Osteocyte (in vitro differentiated cells): Measurements from ENCODE around the gene PRDM15. TPM values are rescaled to one million over a fixed set of nuclear protein-coding genes. Genes with fewer than 3 reads are reported as not detected.

Source experiments
- DNase-seq: peaks from one replicate; pipeline ENCODE4 v3.0.0; 2021; ENCODE audit warnings: mixed read lengths; ENCODE audit not compliant: unreplicated experiment; ENCODE audit errors: extremely low spot score
- H3K27ac Mint-ChIP-seq: one replicate; pipeline ENCODE4 v1.8.0; 2021; ENCODE audit warnings: mild to moderate bottlenecking, mixed read lengths; ENCODE audit not compliant: unreplicated experiment
- H3K27me3 Mint-ChIP-seq: one replicate; pipeline ENCODE4 v1.8.0; 2021; ENCODE audit warnings: mixed read lengths; ENCODE audit not compliant: unreplicated experiment
- H3K36me3 Mint-ChIP-seq: one replicate; pipeline ENCODE4 v1.8.0; 2021; ENCODE audit warnings: mixed read lengths; ENCODE audit not compliant: unreplicated experiment
- H3K4me1 Mint-ChIP-seq: one replicate; pipeline ENCODE4 v1.8.0; 2021; ENCODE audit warnings: mixed read lengths; ENCODE audit not compliant: unreplicated experiment
- H3K4me3 Mint-ChIP-seq: one replicate; pipeline ENCODE4 v1.8.0; 2021; ENCODE audit warnings: mild to moderate bottlenecking, moderate library complexity, mixed read lengths; ENCODE audit not compliant: unreplicated experiment
- H3K9me3 Mint-ChIP-seq: one replicate; pipeline ENCODE4 v1.8.0; 2021; ENCODE audit warnings: mixed read lengths; ENCODE audit not compliant: unreplicated experiment
- total RNA-seq: library from RNA; stranded (reverse); gene quantifications from 2 replicates; pipeline ENCODE4 v1.2.1, GENCODE V29; 2021
- TF ChIP-seq, protein P1 (sequence below): fragments of 200-600 bp; sonication (generic); IDR thresholded peaks from 2 replicates; pipeline ENCODE4 v1.5.0; 2021; ENCODE audit warnings: antibody characterized with exemption, mild to moderate bottlenecking, moderate library complexity

The PRDM15 gene
- total RNA-seq, 1 donor from 2014 or later: 11.4 TPM

DNA sequence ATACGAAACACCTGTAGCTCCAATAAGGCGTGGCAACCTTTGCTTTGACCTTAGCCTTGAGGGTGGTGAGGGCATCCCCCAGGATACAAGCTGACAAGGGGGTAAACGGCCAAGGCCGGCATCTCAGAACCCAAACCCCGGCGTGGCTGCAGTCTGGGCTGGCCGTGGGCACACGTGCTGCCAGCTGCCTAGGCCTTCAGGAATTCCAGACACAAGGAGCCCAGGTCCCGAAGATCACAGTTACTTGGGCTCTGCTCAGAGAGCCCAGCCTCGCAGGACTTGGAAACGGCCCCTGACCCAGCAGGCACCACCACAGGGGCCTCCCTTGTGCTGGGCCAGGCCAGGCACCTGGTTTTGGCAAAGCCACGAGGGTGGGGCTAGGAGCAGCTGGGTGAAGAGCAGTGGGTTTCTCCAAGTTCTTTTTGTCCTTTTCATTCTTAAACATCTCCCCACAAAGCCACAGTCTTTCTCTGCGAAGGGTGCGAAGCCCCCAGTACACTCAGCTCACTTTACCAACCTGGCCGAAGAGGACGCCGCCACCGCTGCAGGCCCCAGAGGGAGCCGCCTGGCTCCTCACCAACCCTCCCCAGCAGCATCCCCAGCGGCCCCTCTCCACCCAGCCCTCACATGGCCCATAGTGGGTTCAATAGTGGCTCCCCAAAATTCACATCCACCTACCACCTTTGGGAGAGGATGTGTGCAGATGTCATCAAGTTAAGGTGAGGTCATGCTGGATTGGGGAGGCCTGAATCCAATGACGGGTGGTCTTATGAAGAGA lies 26.8 kb downstream of the PRDM15 start:
- TF ChIP-seq, protein P1, sequence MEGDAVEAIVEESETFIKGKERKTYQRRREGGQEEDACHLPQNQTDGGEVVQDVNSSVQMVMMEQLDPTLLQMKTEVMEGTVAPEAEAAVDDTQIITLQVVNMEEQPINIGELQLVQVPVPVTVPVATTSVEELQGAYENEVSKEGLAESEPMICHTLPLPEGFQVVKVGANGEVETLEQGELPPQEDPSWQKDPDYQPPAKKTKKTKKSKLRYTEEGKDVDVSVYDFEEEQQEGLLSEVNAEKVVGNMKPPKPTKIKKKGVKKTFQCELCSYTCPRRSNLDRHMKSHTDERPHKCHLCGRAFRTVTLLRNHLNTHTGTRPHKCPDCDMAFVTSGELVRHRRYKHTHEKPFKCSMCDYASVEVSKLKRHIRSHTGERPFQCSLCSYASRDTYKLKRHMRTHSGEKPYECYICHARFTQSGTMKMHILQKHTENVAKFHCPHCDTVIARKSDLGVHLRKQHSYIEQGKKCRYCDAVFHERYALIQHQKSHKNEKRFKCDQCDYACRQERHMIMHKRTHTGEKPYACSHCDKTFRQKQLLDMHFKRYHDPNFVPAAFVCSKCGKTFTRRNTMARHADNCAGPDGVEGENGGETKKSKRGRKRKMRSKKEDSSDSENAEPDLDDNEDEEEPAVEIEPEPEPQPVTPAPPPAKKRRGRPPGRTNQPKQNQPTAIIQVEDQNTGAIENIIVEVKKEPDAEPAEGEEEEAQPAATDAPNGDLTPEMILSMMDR: no peak
- no peak for DNase-seq
- no peaks in the 10 kb centered on the region for H3K27me3 Mint-ChIP-seq
- no peak overlapping the region for H3K4me3 Mint-ChIP-seq
- no peak overlapping the region for H3K27ac Mint-ChIP-seq
- H3K9me3 Mint-ChIP-seq: no peaks in the 10 kb centered on the region
- peaks cover 28% of the 10 kb centered on the region for H3K36me3 Mint-ChIP-seq
- H3K4me1 Mint-ChIP-seq: no peaks in the 10 kb centered on the region

GRCh38 chr21:41851090-41851790 lies 27.9 kb downstream of the PRDM15 start:
- TF ChIP-seq, protein P1: no peak
- H3K4me1 Mint-ChIP-seq: no peaks in the 10 kb centered on the region
- no peak overlapping the region for H3K4me3 Mint-ChIP-seq
- H3K9me3 Mint-ChIP-seq: no peaks in the 10 kb centered on the region
- H3K27ac Mint-ChIP-seq: no peak overlapping the region
- peaks cover 21% of the 10 kb centered on the region for H3K36me3 Mint-ChIP-seq
- no peak for DNase-seq
- no peaks in the 10 kb centered on the region for H3K27me3 Mint-ChIP-seq

GRCh38 chr21:41850085-41850484 lies 29.1 kb downstream of the PRDM15 start:
- TF ChIP-seq, protein P1: no peak
- H3K36me3 Mint-ChIP-seq: peaks cover 20% of the 10 kb centered on the region
- H3K4me1 Mint-ChIP-seq: no peaks in the 10 kb centered on the region
- H3K27ac Mint-ChIP-seq: no peak overlapping the region
- H3K9me3 Mint-ChIP-seq: no peaks in the 10 kb centered on the region
- H3K4me3 Mint-ChIP-seq: no peak overlapping the region
- H3K27me3 Mint-ChIP-seq: no peaks in the 10 kb centered on the region
- no peak for DNase-seq

DNA sequence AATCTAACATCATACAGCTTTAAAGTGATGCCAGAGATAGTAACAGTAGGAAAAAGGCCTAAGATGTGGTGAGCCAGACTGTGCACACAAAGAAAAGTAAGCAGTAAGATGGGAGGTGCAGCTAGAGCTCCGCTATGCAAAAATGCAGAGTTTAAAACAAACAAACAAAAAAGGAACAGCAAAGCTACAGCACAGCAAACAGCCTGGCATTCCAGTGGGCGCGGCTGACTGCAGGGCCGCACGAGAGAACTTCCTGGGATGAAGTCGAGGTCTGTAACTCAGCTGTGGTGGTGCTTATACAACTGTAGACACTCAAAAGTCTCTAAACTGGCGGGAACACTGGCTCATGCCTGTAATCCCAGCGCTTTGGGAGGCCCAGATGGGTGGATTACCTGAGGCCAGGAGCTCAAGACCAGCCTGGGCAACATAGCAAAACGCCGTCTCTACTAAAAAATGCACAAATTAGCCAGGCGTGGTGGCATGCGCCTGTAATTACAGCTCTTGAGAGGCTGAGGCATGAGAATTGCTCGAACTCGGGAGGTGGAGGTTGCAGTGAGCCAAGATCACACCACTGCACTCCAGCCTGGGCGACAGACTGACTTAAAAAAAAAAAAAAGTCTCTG lies 30.1 kb downstream of the PRDM15 start:
- DNase-seq: no peak
- Mint-ChIP-seq H3K9me3 (no peaks in the 10 kb centered on the region), H3K27me3 (no peaks in the 10 kb centered on the region), H3K4me1 (no peaks in the 10 kb centered on the region), H3K4me3 (no peak overlapping the region), H3K27ac (no peak overlapping the region), H3K36me3 (peaks cover 12% of the 10 kb centered on the region)
- TF ChIP-seq, protein P1: no peak

DNA sequence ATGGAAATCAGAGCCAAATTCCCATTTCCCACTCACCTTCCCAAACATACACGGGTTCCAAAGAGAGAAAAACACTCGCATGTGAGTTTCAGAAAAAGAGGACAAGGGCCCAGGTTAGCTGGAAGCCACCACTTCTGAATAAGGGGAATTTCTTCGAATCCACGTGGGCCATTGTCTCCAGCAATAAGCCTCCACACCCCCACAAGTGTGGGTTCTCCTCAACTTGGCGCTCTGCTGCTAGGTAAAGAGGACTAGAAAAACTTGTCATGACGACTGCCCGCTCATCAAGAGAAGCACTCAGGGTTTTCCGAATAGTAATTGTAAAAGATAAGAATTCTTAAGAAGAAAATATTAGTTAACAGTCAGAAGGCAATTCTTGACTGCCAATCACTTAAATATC lies 30.6 kb downstream of the PRDM15 start:
- H3K4me1 Mint-ChIP-seq: no peaks in the 10 kb centered on the region
- peaks cover 8% of the 10 kb centered on the region for H3K36me3 Mint-ChIP-seq
- H3K9me3 Mint-ChIP-seq: no peaks in the 10 kb centered on the region
- H3K27me3 Mint-ChIP-seq: no peaks in the 10 kb centered on the region
- H3K27ac Mint-ChIP-seq: no peak overlapping the region
- DNase-seq: no peak
- TF ChIP-seq, protein P1: no peak
- H3K4me3 Mint-ChIP-seq: no peak overlapping the region
